Mucosa of rectum (tissue), 2 donors: ENCODE results near the gene AMOT.

Source experiments
- H3K27ac ChIP-seq, 2 donors: one replicate each; pipeline ENCODE4 v1.7.0; 2013; ENCODE audit warnings: inconsistent platforms in 2 of 2, low read depth in 2 of 2, low read length in 2 of 2
- H3K27me3 ChIP-seq, 2 donors: one replicate each; pipeline ENCODE4 v1.7.0; 2013; ENCODE audit warnings: low read length in 2 of 2; ENCODE audit not compliant: control insufficient read depth in 2 of 2, insufficient read depth in 2 of 2
- H3K36me3 ChIP-seq, 2 donors: one replicate each; pipeline ENCODE4 v1.7.0; 2013; ENCODE audit warnings: low read length in 2 of 2; ENCODE audit not compliant: control insufficient read depth in 2 of 2, insufficient read depth in 2 of 2
- H3K4me1 ChIP-seq, 2 donors: one replicate each; pipeline ENCODE4 v1.7.0; 2013; ENCODE audit warnings: low read length in 2 of 2, mild to moderate bottlenecking in 1 of 2; ENCODE audit not compliant: control insufficient read depth in 2 of 2, insufficient read depth in 2 of 2
- H3K4me3 ChIP-seq, 2 donors: one replicate each; pipeline ENCODE4 v1.7.0; 2013; ENCODE audit warnings: low read length in 2 of 2
- H3K9ac ChIP-seq, 2 donors: one replicate each; pipeline ENCODE4 v1.7.0; 2013; ENCODE audit warnings: low read length in 2 of 2, low read depth in 1 of 2, mild to moderate bottlenecking in 1 of 2
- H3K9me3 ChIP-seq, 2 donors: one replicate each; pipeline ENCODE4 v1.7.0; 2013; ENCODE audit warnings: low read length in 2 of 2; ENCODE audit not compliant: control insufficient read depth in 2 of 2
- donor health status: healthy.
- donor health status: Normal muscosa, but diverticular disease.

Gene AMOT

GRCh38 chrX:112844250-112844649, 3.6 kb upstream of the AMOT start:
- Histone ChIP-seq H3K27ac (no peak overlapping the region), H3K36me3 (no peaks in the 10 kb centered on the region), H3K9me3 (no peaks in the 10 kb centered on the region), H3K27me3 (peaks cover 0 to 2% of the 10 kb centered on the region in 2 donors), H3K4me3 (no peak overlapping the region), H3K4me1 (peaks cover 3 to 8% of the 10 kb centered on the region in 2 donors), H3K9ac (no peak overlapping the region)

- peak overlapping the region; percentile 84 to 86 for H3K27ac ChIP-seq
- no peaks in the 10 kb centered on the region for H3K9me3 ChIP-seq
- H3K27me3 ChIP-seq = peaks cover 0 to 2% of the 10 kb centered on the region in 2 donors
- peak overlapping the region; percentile 52 to 71 for H3K4me3 ChIP-seq
- H3K9ac ChIP-seq = peak overlapping the region in 1 of 2 donors; percentile 53
- peaks cover 3 to 12% of the 10 kb centered on the region in 2 donors for H3K4me1 ChIP-seq
- no peaks in the 10 kb centered on the region for H3K36me3 ChIP-seq
Observed at GRCh38 chrX:112841820-112842157, 1.2 kb upstream of the AMOT start.

DNA sequence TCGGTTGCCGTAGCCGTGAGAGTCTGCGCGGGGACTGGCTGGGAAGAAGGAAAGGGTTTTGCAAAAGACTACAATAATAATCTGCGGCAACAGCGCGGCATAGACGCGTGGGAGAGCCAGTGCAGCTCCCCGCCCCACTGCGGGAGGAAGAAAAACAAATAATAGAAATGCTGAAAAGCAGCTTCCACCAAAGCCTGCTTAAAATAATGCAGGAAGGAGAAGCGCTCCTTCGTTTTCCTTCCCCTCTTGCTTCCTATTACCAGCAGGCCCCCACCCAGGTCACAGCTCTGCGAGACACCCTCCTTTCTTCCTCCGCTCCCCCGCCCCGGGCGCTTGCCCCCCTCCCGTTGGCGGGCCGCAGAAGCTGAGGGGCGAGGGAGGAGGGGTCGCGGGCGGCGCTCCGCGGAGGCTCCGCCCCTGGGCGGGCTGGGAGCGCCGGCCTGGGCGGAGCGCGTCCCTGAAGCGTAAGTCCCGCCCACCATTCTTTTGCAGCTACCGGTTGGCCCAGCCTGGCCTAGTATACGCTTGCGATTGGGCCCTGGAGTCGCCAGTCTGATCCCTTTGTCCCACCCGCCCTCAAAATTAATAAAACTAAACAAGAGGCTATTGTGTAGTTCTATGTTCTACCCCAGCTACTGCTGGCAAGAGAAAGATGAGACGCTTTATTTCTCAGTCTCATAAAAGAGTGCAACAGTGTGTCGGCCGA, 636 bp upstream of the AMOT start:
- peak overlapping the region; percentile 84 to 86 for H3K27ac ChIP-seq
- peaks cover 3 to 12% of the 10 kb centered on the region in 2 donors for H3K4me1 ChIP-seq
- peaks cover 0 to 2% of the 10 kb centered on the region in 2 donors for H3K27me3 ChIP-seq
- peak overlapping the region; percentile 52 to 71 for H3K9ac ChIP-seq
- H3K36me3 ChIP-seq = no peaks in the 10 kb centered on the region
- no peaks in the 10 kb centered on the region for H3K9me3 ChIP-seq
- H3K4me3 ChIP-seq = peak overlapping the region; percentile 59 to 90

DNA sequence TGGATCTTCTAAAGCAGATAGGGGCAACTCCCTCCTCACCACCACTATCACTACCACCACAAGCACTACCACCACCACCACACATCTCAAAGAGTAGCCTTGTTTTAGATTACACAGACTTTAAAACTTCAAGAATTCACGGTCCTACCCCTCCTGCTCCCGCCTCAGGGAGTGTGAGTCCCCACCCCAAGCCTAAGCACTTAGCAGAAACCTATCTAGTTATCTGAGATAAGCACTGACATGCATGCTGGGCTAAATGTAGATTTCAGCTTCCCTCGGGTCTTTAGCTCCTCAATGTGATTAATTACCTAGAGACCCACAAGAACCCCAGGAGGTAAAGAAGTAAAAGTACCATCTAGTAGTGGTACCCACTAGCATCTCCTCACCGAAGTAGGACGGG, 775 bp downstream of the AMOT start:
- H3K27ac ChIP-seq = peak overlapping the region in 1 of 2 donors; percentile 86
- H3K4me3 ChIP-seq = peak overlapping the region; percentile 59 to 90
- peaks cover 3 to 9% of the 10 kb centered on the region in 2 donors for H3K4me1 ChIP-seq
- H3K27me3 ChIP-seq = no peaks in the 10 kb centered on the region
- H3K9me3 ChIP-seq = no peaks in the 10 kb centered on the region
- peak overlapping the region; percentile 42 to 71 for H3K9ac ChIP-seq
- no peaks in the 10 kb centered on the region for H3K36me3 ChIP-seq

DNA sequence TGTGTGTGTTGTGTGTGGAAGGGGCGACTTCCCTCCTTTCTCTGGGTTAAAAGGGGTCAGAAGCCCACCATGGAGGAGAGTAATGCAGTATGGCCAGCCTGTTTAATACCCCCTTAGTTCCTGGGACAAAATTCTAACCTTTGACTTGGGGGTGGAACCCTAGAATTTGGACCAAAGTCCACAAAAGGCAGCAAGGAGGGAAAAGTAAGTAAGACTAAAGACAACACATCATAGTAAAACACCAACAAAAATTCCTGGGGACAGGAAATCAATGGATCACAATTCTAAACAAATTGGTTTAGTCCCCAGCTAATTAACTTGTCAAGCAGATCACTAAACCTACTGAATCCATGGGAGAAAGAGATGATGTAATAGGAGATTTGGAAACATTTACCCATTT, 3.1 kb downstream of the AMOT start:
- H3K36me3 ChIP-seq = no peaks in the 10 kb centered on the region
- no peaks in the 10 kb centered on the region for H3K27me3 ChIP-seq
- no peak overlapping the region for H3K4me3 ChIP-seq
- no peak overlapping the region for H3K27ac ChIP-seq
- peaks cover 7 to 11% of the 10 kb centered on the region in 2 donors for H3K4me1 ChIP-seq
- H3K9ac ChIP-seq = no peak overlapping the region
- H3K9me3 ChIP-seq = no peaks in the 10 kb centered on the region

GRCh38 chrX:112835019-112835418, 5.6 kb downstream of the AMOT start:
- H3K9me3 ChIP-seq = no peaks in the 10 kb centered on the region
- H3K9ac ChIP-seq = no peak overlapping the region
- H3K4me3 ChIP-seq = no peak overlapping the region
- H3K27me3 ChIP-seq = no peaks in the 10 kb centered on the region
- no peak overlapping the region for H3K27ac ChIP-seq
- peaks cover 6 to 7% of the 10 kb centered on the region in 2 donors for H3K4me1 ChIP-seq
- H3K36me3 ChIP-seq = no peaks in the 10 kb centered on the region

DNA sequence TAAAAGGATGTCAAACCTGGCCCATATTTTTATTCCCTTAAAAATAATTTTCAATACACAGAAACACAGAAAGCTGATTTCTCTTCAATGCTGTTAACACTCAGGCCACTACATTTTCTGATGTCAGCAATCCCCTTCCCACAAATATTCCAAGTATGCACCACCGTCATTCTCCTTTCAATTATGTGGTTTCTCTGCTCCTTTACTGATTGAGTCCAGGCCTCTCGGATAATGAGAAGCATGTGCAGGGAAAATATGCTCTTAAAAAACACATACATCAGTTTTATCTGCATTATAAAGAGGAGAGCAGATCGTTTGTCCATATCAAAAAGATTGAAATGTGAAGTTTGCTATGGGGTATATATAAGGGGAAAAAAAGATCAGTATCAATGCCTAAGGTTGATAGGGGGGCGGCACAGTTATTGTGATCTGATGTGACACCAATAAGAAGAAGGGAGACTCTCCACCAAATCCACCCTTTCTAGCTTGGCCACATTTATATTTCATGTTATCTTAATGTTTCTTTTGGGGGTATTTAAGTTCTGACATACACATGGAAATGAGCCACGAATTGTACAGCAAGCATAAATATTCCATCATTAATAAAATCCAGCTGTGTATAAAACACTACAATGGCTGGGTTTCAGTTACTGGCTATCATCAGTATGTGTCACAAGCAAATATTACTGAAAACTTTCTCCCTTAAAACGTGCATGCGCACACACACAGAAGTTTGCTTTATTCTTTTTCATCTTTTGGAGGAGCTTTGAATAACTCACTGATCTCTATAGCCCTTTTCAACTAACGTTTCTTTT, 6.4 kb downstream of the AMOT start:
- no peaks in the 10 kb centered on the region for H3K36me3 ChIP-seq
- peaks cover 4 to 6% of the 10 kb centered on the region in 2 donors for H3K4me1 ChIP-seq
- H3K27me3 ChIP-seq = no peaks in the 10 kb centered on the region
- no peak overlapping the region for H3K9ac ChIP-seq
- no peaks in the 10 kb centered on the region for H3K9me3 ChIP-seq
- no peak overlapping the region for H3K27ac ChIP-seq
- no peak overlapping the region for H3K4me3 ChIP-seq

GRCh38 chrX:112832481-112833095, 8.0 kb downstream of the AMOT start:
- H3K4me1 ChIP-seq = peaks cover 3 to 4% of the 10 kb centered on the region in 2 donors
- no peaks in the 10 kb centered on the region for H3K9me3 ChIP-seq
- no peaks in the 10 kb centered on the region for H3K36me3 ChIP-seq
- H3K27me3 ChIP-seq = no peaks in the 10 kb centered on the region
- H3K27ac ChIP-seq = no peak overlapping the region
- H3K9ac ChIP-seq = no peak overlapping the region
- no peak overlapping the region for H3K4me3 ChIP-seq

GRCh38 chrX:112830540-112830939, 10.1 kb downstream of the AMOT start:
- no peak overlapping the region for H3K4me3 ChIP-seq
- peaks cover 3 to 4% of the 10 kb centered on the region in 2 donors for H3K4me1 ChIP-seq
- no peaks in the 10 kb centered on the region for H3K27me3 ChIP-seq
- H3K9ac ChIP-seq = no peak overlapping the region
- H3K27ac ChIP-seq = no peak overlapping the region
- no peaks in the 10 kb centered on the region for H3K36me3 ChIP-seq
- H3K9me3 ChIP-seq = no peaks in the 10 kb centered on the region

DNA sequence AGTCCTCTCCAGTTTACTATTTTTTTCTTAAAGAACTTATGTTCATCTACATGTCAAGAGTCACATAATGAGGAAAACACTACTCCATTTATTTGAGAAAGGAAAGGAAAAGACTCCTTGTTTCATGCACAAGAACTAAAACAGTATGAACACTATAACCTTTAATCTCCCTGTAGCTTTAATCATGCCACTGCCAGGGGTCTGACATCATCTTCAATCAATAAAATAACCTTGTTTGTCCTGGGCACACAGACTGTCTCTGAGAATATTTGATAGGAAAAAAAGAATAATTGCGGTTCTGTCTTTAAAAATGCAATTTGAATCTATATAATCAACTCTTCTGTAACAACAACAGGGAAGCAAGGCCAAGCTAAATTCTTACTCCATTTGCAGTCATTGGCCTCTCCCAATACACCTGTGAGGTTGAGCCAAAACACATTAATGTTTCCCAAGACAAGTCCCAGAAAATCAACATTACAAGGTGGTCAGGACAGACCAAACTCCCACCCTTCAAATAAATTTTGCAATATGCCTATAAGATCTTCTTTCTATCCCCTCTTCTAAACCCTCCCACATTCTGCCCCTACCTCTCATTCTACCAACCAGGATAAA, 13.2 kb downstream of the AMOT start:
- Histone ChIP-seq H3K9ac (no peak overlapping the region), H3K36me3 (no peaks in the 10 kb centered on the region), H3K27ac (no peak overlapping the region), H3K27me3 (no peaks in the 10 kb centered on the region), H3K9me3 (no peaks in the 10 kb centered on the region), H3K4me3 (no peak overlapping the region), H3K4me1 (no peaks in the 10 kb centered on the region)
